Measurements from ENCODE around the gene MIOX.

MIOX gene

DNA sequence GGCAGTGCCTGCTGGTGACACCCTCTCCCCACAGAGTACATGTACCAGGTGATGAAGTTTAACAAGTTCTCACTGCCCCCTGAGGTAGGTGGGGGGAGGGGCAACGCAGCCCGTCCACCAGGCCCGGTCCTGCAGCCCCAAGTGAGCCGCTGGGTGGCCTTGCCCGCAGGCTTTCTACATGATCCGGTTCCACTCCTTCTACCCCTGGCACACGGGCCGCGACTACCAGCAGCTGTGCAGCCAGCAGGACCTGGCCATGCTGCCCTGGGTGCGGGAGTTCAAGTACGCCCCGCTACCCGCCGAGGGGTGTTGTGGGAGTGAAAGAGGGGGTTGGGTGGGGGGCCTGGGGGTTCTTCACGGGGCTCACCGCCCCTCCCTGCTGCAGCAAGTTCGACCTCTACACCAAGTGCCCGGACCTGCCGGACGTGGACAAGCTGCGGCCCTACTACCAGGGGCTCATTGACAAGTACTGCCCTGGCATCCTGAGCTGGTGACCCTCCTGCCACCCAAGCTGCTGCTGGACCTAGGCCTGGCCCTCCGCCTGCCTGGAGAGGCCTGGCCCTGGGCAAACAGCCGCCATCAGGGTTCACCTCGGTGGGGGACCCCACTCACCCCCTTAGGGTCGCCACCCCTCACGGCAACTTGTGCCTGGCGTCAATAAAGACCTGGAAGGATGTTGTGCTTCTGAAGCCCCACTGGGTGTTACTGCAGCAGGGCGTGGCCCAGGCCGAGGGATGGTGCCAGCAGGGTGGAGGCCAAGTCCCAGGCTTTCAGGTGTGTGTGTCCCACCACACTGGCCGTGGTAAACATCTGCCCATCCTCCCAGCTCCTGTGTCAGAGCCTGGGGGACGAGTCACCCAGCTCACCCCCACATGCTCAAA, 2.9 kb downstream of the MIOX start:
- Mint-ChIP-seq H3K27ac (no peak overlapping the region), H3K4me1 (peaks cover 24% of the 10 kb centered on the region), H3K27me3 (peaks cover 12% of the 10 kb centered on the region), H3K9me3 (no peaks in the 10 kb centered on the region), H3K4me3 (no peak overlapping the region)
- no peak for DNase-seq
- ATAC-seq, result no peak

- Mint-ChIP-seq H3K27me3 (peaks cover 8% of the 10 kb centered on the region), H3K27ac (peak overlapping the region in 1 of 2 donors; percentile 78), H3K4me3 (peak overlapping the region; percentile 56 to 62), H3K4me1 (peaks cover 17% of the 10 kb centered on the region), H3K9me3 (no peaks in the 10 kb centered on the region)
- no peak for DNase-seq
- peak; percentile 36 for ATAC-seq
Measured at GRCh38 chr22:50490531-50491308, 4.1 kb downstream of the MIOX start.

DNA sequence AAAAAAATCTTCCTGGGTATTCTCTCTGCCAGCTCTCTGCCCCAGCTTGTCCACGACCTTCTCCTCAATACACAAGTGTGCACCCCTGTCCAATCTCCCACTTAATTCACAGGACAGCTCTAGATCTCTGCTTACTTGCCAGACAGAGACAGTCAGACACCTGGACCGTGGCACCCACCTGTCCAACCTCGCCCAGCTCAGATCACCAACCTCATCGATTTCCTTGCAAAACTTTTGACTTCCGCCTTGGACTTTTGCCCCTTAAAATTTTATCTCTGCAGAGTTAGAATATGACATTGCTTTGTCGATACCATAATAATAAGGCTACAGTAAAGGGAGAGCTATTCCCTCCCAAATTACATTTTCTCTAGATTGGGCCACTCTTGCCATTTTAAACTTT, 10.4 kb downstream of the MIOX start:
- Mint-ChIP-seq H3K4me1 (peaks cover 11% of the 10 kb centered on the region), H3K9me3 (no peaks in the 10 kb centered on the region), H3K4me3 (no peak overlapping the region), H3K27me3 (no peaks in the 10 kb centered on the region), H3K27ac (no peak overlapping the region)
- no peak for ATAC-seq
- no peak for DNase-seq

GRCh38 chr22:50498322-50498890, 11.7 kb downstream of the MIOX start:
- Mint-ChIP-seq H3K9me3 (no peaks in the 10 kb centered on the region), H3K4me3 (no peak overlapping the region), H3K27ac (no peak overlapping the region), H3K27me3 (no peaks in the 10 kb centered on the region), H3K4me1 (peaks cover 11% of the 10 kb centered on the region)
- peak; percentile 88 for ATAC-seq
- peak; percentile 65 to 69 for DNase-seq

- Mint-ChIP-seq H3K4me1 (peaks cover 15% of the 10 kb centered on the region), H3K9me3 (no peaks in the 10 kb centered on the region), H3K27me3 (no peaks in the 10 kb centered on the region), H3K27ac (no peak overlapping the region), H3K4me3 (no peak overlapping the region)
- no peak for DNase-seq
- no peak for ATAC-seq
Measured at GRCh38 chr22:50500452-50500851, 13.8 kb downstream of the MIOX start.

DNA sequence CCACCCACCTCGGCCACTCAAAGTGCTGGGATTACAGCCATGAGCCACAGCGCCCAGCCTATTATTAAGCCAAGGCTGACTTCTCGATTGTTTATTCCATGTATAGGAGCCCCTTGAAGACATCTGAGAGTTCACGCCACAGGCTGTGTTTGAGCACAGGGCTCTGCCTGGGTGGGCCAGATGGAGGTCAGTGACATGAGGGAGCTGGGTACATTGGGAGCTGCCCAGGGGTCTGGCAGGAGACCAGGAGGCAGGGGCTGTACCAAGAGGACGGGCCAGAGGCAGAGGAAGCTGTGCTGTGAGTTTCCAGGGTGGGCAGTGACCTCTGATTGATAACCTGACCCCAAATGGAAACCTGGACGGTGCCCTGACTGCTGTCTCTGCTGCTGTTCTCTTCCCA, 15.4 kb downstream of the MIOX start:
- Mint-ChIP-seq H3K27ac (no peak overlapping the region), H3K27me3 (no peaks in the 10 kb centered on the region), H3K9me3 (no peaks in the 10 kb centered on the region), H3K4me1 (peaks cover 31% of the 10 kb centered on the region), H3K4me3 (no peak overlapping the region)
- DNase-seq, result no peak
- no peak for ATAC-seq

DNA sequence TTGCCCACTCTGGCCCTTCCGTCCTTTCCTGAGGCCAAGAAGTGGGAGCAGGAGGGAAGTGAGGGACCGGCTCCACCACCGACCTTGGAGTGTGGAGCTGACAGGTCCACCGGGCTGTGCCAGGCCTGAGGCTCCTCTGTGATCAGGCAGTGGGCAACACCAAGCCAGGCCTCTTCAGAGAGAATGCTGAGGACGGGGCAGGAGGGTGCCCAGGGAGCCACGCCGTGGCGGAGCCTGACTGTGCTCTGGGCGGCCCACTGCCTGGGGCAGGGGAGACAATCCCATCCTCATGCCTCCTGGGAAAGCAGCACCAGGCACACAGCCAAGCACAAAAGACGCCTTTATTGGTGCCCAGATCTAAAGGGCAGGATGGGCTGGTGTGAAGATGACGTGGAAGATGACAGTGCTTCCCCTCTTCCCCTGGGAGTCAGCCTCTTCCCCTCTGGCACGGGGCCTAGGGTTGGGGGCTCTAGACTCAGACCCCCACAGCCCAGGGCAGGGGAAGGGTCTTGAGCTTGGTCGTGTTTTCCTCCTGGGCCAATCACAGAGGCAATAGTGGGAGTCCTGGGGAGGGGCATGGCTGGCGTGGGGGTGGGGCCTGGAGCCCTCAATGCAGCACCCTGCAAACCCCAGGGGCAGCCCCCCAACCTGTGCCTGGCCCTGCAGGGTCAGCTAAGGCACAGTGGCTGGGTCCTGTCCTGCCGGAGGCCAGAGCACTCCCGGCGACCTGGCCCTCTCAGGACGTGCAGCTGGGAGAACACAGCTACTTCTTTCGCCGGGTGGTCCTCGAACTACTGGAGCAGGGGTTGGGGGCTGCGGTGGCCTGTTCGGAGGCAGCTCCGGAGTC, 16.2 kb downstream of the MIOX start:
- DNase-seq, result no peak
- ATAC-seq, result no peak
- H3K27me3 Mint-ChIP-seq, result no peaks in the 10 kb centered on the region
- H3K4me3 Mint-ChIP-seq, result no peak overlapping the region
- no peaks in the 10 kb centered on the region for H3K9me3 Mint-ChIP-seq
- H3K27ac Mint-ChIP-seq, result no peak overlapping the region
- peaks cover 28% of the 10 kb centered on the region for H3K4me1 Mint-ChIP-seq

DNA sequence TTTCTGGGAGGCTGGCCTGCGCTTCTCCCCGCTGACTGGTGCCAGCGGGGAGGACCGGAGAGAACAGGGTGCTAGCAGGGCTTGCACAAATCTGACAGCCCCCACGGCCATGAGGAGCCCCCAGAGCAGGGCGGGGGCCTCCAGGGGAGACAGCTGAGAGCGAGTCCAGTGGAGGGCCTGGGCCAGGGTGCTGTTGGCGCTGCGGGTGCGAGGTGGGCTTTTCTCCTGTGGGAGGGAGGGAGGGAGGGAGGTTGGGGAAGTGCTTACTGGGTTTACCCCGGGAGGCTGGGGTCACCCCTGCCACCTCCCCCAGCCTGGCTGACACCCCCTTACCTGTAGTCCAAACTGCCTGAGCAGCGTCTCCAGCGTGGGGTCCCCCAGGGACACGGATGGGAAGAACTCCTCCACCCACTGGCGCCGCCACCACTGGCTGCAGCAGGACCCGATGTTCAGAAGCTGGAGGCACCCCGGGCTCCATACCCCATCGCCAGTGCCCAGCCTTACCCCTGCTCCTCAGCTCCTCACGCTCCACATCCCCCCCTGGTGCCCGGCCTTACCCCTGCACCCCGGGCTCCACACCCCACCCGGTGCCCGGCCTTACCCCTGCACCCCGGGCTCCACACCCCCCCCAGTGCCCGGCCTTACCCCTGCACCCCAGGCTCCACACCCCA, 17.0 kb downstream of the MIOX start:
- no peak for DNase-seq
- peaks cover 20% of the 10 kb centered on the region for H3K4me1 Mint-ChIP-seq
- ATAC-seq, result no peak
- no peak overlapping the region for H3K27ac Mint-ChIP-seq
- no peaks in the 10 kb centered on the region for H3K27me3 Mint-ChIP-seq
- H3K4me3 Mint-ChIP-seq, result no peak overlapping the region
- H3K9me3 Mint-ChIP-seq, result no peaks in the 10 kb centered on the region

- Mint-ChIP-seq H3K4me1 (peaks cover 30% of the 10 kb centered on the region), H3K4me3 (no peak overlapping the region), H3K27me3 (no peaks in the 10 kb centered on the region), H3K9me3 (no peaks in the 10 kb centered on the region), H3K27ac (no peak overlapping the region)
- no peak for DNase-seq
- ATAC-seq, result no peak
Measured at GRCh38 chr22:50504369-50505211, 17.9 kb downstream of the MIOX start.

GRCh38 chr22:50505276-50505775, 18.7 kb downstream of the MIOX start:
- peaks cover 33% of the 10 kb centered on the region for H3K4me1 Mint-ChIP-seq

DNA sequence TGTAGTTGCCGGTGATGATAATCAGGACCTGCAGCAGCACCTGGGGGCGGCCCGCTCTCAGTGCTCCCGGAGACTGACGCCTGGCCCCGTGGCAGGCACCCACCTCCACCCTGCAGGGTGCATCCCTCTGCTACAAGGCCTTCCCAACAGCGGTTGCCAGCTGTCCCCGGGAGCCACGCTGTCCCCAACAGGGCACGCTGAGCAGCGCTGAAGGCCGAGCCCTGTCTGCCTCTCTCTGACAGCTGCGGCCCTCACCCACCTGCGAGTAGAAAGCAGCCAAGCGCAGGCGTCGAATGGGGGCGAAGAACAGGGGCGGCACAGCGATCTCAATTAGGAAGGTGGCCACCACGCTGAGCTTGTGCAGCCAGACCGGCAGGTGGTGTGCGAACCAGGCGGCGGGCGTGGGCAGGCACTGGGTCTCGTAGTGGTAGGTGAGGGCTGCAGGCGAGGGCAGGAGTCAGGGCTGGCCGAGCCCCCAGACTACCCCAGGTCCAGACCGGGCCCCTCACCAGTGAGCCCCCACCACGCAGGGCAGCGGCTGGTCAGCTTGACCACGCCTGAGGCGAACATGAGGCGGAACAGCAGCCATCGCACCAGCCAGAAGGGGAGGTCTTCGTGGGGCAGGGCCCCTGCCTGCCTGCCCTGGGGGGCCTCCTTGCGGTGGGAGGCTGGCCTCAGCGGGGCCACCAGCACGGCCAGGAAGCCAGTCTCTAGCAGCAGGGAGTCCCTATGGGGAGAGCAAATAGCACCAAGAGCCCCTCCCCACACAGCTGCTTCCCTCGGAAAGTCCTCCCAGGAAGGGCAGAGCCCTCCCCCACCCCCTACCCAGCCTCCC, 19.3 kb downstream of the MIOX start:
- Mint-ChIP-seq H3K4me1 (peaks cover 33% of the 10 kb centered on the region), H3K9me3 (no peaks in the 10 kb centered on the region), H3K27me3 (no peaks in the 10 kb centered on the region), H3K4me3 (peak overlapping the region; percentile 97 to 99), H3K27ac (no peak overlapping the region)
- no peak for ATAC-seq
- no peak for DNase-seq

More at GRCh38 chr22:50505276-50505775, 18.7 kb downstream of the MIOX start:
- ATAC-seq (no peak), DNase-seq (no peak)
- H3K27me3 Mint-ChIP-seq, result no peaks in the 10 kb centered on the region
- H3K27ac Mint-ChIP-seq, result no peak overlapping the region
- H3K4me3 Mint-ChIP-seq, result peak overlapping the region; percentile 12 to 57
- H3K9me3 Mint-ChIP-seq, result no peaks in the 10 kb centered on the region

GRCh38 chr22:50506611-50507420, 20.2 kb downstream of the MIOX start:
- DNase-seq (no peak), ATAC-seq (peak; percentile 1)
- peaks cover 37% of the 10 kb centered on the region for H3K4me1 Mint-ChIP-seq
- H3K27me3 Mint-ChIP-seq, result no peaks in the 10 kb centered on the region
- H3K9me3 Mint-ChIP-seq, result no peaks in the 10 kb centered on the region
- H3K27ac Mint-ChIP-seq, result peak overlapping the region; percentile 96 to 98
- H3K4me3 Mint-ChIP-seq, result peak overlapping the region; percentile 97 to 99
